ENCODE data around the gene PRAC1. TPM values are rescaled to one million over a fixed set of nuclear protein-coding genes. Genes with fewer than 3 reads are reported as not detected.

The PRAC1 gene
- total RNA-seq, 2 donors from 2014 or later = not detected

- Mint-ChIP-seq H3K9me3 (no peaks in the 10 kb centered on the region), H3K27me3 (ENCODE audit: insufficient read depth) (peaks cover 100% of the 10 kb centered on the region), H3K36me3 (ENCODE audit: low read depth) (no peaks in the 10 kb centered on the region), H3K27ac (no peak overlapping the region), H3K4me3 (no peak overlapping the region), H3K4me1 (peaks cover 14% of the 10 kb centered on the region)
- Histone ChIP-seq H3K27ac (ENCODE audit: low read depth, low read length) (no peak overlapping the region), H3K9ac (ENCODE audit: extremely low read depth, low read length, poor library complexity, severe bottlenecking) (no peak overlapping the region), H3K4me3 (ENCODE audit: low read length) (no peak overlapping the region), H3K9me3 (ENCODE audit: control insufficient read depth, low read length) (no peaks in the 10 kb centered on the region), H3K27me3 (ENCODE audit: control insufficient read depth, insufficient read depth, low read length, poor library complexity, severe bottlenecking) (peaks cover 100% of the 10 kb centered on the region), H3K36me3 (ENCODE audit: control insufficient read depth, insufficient read depth, low read length) (no peaks in the 10 kb centered on the region), H3K4me1 (ENCODE audit: control insufficient read depth, insufficient read depth, low read length) (no peaks in the 10 kb centered on the region)
- no peak for DNase-seq
- WGBS, 2 experiments (ENCODE audit: insufficient coverage in 1 of 2, insufficient read length in 1 of 2) = 89% methylated on average over 1 of the region's 1 CpG; no CpG with 5 or more reads in 1 of the 2 experiments
- no peak for TF ChIP-seq CTCF (conservative IDR thresholded peaks at IDR 0.05)
Observed at GRCh38 chr17:48721009-48721402, 1.3 kb downstream of the PRAC1 start.

- no peak for DNase-seq
- no peak for TF ChIP-seq CTCF (conservative IDR thresholded peaks at IDR 0.05)
- Mint-ChIP-seq H3K27ac (no peak overlapping the region), H3K27me3 (ENCODE audit: insufficient read depth) (peaks cover 99% of the 10 kb centered on the region), H3K9me3 (no peaks in the 10 kb centered on the region), H3K36me3 (ENCODE audit: low read depth) (no peaks in the 10 kb centered on the region), H3K4me3 (peak overlapping the region; percentile 35), H3K4me1 (peaks cover 14% of the 10 kb centered on the region)
- Histone ChIP-seq H3K9ac (ENCODE audit: extremely low read depth, low read length, poor library complexity, severe bottlenecking) (no peak overlapping the region), H3K9me3 (ENCODE audit: control insufficient read depth, low read length) (no peaks in the 10 kb centered on the region), H3K27me3 (ENCODE audit: control insufficient read depth, insufficient read depth, low read length, poor library complexity, severe bottlenecking) (peaks cover 100% of the 10 kb centered on the region), H3K4me3 (ENCODE audit: low read length) (no peak overlapping the region), H3K36me3 (ENCODE audit: control insufficient read depth, insufficient read depth, low read length) (no peaks in the 10 kb centered on the region), H3K27ac (ENCODE audit: low read depth, low read length) (no peak overlapping the region), H3K4me1 (ENCODE audit: control insufficient read depth, insufficient read depth, low read length) (no peaks in the 10 kb centered on the region)
- WGBS, 2 experiments (ENCODE audit: insufficient coverage in 1 of 2, insufficient read length in 1 of 2) = 10 to 35% methylated on average over 5 to 11 of the region's 11 CpGs
Observed at GRCh38 chr17:48720266-48721008, 1.9 kb downstream of the PRAC1 start.

GRCh38 chr17:48719642-48720265 lies 2.6 kb downstream of the PRAC1 start:
- Histone ChIP-seq H3K4me1 (ENCODE audit: control insufficient read depth, insufficient read depth, low read length) (no peaks in the 10 kb centered on the region), H3K9me3 (ENCODE audit: control insufficient read depth, low read length) (no peaks in the 10 kb centered on the region), H3K27ac (ENCODE audit: low read depth, low read length) (no peak overlapping the region), H3K4me3 (ENCODE audit: low read length) (peak overlapping the region; percentile 68), H3K27me3 (ENCODE audit: control insufficient read depth, insufficient read depth, low read length, poor library complexity, severe bottlenecking) (peaks cover 100% of the 10 kb centered on the region), H3K36me3 (ENCODE audit: control insufficient read depth, insufficient read depth, low read length) (no peaks in the 10 kb centered on the region), H3K9ac (ENCODE audit: extremely low read depth, low read length, poor library complexity, severe bottlenecking) (no peak overlapping the region)
- peaks cover 99% of the 10 kb centered on the region for H3K27me3 Mint-ChIP-seq (ENCODE audit: insufficient read depth)
- no peaks in the 10 kb centered on the region for H3K9me3 Mint-ChIP-seq
- no peak overlapping the region for H3K27ac Mint-ChIP-seq
- H3K4me1 Mint-ChIP-seq = peaks cover 14% of the 10 kb centered on the region
- no peaks in the 10 kb centered on the region for H3K36me3 Mint-ChIP-seq (ENCODE audit: low read depth)
- H3K4me3 Mint-ChIP-seq = peak overlapping the region; percentile 35
- WGBS, 2 experiments (ENCODE audit: insufficient coverage in 1 of 2, insufficient read length in 1 of 2) = 4 to 5% methylated on average over 17 to 37 of the region's 37 CpGs
- TF ChIP-seq CTCF (conservative IDR thresholded peaks at IDR 0.05) = no peak
- DNase-seq = peak; percentile 95

All from endodermal cell (in vitro differentiated cells).